Choroid plexus epithelial cell (primary cell): ENCODE data around the gene IGFBPL1.
A peak's percentile ranks its signal among the peaks of the same experiment; 100 is the strongest.

ENCODE experiments used
- DNase-seq: peaks from one replicate; pipeline ENCODE4 v3.0.0-alpha.2; 2010; ENCODE audit warnings: low read depth
- H3K4me3 ChIP-seq: 2 replicates; pipeline ENCODE4 v1.5.1; 2011; ENCODE audit warnings: low read depth, mild to moderate bottlenecking, control low read depth, low read length, moderate library complexity
- TF ChIP-seq, protein P1 (sequence below): conservative IDR thresholded peaks from 2 replicates; pipeline ENCODE4 v1.5.1; 2011; ENCODE audit warnings: low read depth, mild to moderate bottlenecking, control low read depth, inconsistent platforms, low read length, moderate library complexity

The IGFBPL1 gene

DNA sequence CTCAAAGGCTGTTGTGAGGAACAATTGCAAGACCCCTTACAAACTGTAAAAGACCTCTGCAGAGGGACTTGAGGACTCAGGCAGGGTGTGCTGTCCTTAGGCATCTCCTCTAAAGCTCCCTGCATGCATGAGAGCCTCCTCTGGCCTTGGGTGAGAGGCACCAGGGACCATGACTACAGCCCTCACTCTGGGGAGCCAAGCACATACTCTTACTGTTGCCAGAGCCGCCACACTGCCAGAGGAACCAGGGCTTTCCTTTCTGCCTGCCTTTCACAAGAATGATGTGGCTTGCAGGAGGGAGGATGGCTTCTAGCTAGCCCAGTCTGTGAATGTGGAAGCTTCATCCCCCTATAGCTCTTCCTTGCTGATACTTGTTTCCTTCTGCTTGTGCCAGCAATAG is 5.9 kb downstream of the IGFBPL1 start:
- TF ChIP-seq, protein P1, sequence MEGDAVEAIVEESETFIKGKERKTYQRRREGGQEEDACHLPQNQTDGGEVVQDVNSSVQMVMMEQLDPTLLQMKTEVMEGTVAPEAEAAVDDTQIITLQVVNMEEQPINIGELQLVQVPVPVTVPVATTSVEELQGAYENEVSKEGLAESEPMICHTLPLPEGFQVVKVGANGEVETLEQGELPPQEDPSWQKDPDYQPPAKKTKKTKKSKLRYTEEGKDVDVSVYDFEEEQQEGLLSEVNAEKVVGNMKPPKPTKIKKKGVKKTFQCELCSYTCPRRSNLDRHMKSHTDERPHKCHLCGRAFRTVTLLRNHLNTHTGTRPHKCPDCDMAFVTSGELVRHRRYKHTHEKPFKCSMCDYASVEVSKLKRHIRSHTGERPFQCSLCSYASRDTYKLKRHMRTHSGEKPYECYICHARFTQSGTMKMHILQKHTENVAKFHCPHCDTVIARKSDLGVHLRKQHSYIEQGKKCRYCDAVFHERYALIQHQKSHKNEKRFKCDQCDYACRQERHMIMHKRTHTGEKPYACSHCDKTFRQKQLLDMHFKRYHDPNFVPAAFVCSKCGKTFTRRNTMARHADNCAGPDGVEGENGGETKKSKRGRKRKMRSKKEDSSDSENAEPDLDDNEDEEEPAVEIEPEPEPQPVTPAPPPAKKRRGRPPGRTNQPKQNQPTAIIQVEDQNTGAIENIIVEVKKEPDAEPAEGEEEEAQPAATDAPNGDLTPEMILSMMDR, result no peak
- no peak for DNase-seq
- H3K4me3 ChIP-seq, result no peak overlapping the region

DNA sequence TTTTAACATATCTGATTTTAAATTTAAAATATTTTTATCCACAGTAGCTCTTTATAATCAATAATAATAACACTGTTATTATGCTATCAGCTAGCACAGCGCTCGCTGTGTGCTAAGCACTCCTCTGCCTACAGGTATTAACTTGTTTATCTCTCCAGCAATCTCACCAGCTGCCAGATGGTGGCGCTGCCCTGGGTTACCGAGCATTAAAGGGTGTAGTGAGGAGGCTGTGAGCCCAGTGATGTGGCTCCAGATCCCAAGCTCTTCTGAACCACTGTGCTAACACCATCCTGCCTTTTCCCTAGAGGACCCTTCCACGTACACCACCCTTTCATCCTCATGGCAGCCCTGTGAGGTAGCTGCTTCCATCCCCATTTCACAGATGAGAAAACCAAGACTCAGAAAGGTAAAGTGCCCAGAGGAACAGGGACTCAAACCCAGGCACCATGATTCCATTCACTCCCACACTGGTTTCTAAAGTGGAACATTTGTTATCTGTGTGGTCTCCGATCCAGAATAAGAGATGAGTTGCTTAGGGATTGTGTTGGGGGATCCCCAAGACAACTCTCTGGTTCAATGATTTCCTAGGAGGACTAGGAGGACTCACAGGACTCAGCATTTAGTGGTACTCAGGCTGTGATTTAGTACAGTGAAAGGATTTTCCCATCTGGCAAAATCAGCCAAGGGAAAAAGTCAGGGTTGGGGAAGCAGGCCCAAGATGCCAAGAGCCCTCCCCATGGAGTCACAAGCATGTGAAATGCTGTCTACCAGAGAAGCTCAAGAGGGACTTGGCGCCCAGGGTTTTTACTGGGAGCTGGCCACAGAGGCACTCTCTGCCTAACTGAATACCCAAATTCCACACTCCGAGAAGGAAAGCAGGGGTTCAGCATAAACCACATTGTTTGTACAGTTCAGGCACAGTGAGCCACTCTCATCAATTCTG is 7.0 kb downstream of the IGFBPL1 start:
- TF ChIP-seq, protein P1, result peak; percentile 69
- H3K4me3 ChIP-seq, result no peak overlapping the region
- peak; percentile 23 for DNase-seq

DNA sequence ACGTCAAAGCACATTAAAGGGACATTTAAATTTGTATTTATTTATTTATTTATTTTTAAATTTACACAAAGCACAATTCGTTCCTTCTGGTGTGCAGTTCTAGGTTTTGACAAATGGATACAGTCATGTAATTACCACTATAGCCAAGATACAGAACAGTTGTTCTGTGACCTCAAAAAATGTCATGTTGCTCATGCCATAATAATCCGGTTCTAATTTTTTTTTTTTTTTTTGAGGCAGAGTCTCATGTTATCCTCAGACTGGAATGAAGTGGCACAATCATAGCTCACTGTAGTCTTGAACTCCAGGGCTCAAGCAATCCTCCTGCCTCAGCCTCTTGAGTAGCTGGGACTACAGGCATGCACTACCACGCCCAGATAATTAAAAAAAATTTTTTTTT is 7.8 kb downstream of the IGFBPL1 start:
- DNase-seq, result no peak
- H3K4me3 ChIP-seq, result no peak overlapping the region
- TF ChIP-seq, protein P1, result no peak

DNA sequence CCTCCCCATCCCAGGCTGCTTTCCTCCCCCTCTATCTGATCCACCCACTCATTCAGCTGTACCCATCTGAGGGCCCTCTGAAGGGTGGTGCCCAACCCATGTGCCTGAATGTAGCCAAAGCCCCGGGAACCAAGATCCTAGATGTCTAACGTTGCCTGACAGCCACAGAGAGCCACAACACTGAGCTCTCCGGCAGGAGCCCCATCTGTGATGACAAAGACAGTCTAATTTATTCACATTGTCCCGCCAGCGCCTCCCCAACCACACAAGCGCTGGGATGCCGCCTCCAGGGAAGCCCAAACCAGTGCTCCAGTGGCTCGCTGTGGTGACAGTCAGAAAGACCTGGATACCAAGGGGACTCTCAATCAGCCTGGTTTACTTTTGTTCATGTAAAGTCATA is 8.4 kb downstream of the IGFBPL1 start:
- TF ChIP-seq, protein P1, result no peak
- no peak overlapping the region for H3K4me3 ChIP-seq
- no peak for DNase-seq

DNA sequence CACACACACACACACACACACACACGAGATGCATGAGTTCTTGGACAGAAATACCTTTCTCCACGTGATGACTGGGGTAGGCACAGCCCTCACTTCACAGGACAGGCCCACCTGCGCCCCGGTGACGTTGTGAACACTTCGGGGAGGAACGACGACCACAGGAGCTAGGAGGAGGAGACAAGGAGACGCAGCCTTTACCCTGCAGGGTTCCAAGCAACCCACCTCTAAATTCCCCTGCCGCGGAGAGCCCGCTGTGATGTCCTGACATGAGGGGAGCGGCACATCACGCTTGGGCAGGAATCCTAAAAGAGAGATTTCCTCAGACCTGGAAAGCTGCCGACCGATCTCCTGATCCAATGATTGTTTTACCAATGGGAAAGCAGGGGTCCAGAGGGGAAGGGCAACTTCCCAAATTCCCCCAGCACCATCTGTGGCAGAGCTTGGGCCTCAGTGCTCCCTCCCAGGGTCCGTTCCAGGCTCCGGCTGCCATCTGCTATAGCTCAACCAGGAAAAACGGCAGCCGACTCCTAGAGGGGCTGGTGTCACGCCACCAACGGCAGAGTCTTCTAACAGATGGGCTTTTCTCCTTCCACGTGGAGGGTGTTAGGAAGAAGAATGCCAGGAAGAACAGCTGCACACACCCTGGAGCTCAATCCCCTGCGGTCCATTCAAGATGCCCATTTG is 10.1 kb downstream of the IGFBPL1 start:
- TF ChIP-seq, protein P1, result no peak
- no peak overlapping the region for H3K4me3 ChIP-seq
- DNase-seq, result no peak

DNA sequence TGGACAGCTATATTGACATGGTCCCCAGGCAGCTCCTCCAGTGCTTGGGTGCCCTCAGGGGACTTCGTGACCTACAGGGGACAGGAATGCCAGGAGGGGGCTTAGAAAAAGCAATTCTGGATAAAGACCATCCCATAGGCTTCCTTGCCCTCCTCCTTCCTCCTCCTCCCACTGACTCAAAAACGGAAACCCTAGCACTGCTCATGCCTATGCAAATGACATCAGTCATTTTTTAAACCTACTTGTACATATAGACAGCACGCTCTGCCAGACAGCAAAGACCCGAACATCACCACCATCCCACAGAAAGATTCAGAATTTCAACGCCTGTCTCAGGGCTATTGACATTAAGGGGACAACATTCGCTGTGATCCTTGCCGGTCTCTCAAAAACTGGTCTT is 11.0 kb downstream of the IGFBPL1 start:
- H3K4me3 ChIP-seq, result no peak overlapping the region
- TF ChIP-seq, protein P1, result no peak

DNA sequence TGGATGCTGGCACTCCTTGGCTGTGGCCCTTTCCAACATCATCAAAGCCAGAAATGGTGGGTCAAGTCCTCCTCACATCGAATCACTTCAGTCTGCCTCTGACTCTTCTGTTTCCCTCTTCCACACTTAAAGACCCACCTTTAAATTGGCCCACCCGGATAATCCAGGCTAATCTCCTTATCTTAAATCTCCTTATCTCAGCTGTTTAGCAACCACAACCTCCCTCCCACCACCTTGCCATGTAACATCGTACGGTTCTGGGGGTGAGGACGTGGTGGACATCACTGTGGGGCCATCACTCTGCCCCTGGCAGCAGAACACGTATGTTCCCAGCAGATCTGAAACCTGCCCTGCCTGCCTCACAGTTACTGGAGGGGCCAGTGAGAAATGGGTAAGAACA is 11.5 kb downstream of the IGFBPL1 start:
- DNase-seq, result no peak
- no peak overlapping the region for H3K4me3 ChIP-seq
- TF ChIP-seq, protein P1, result no peak

More for the DNA sequence above, 11.0 kb downstream of the IGFBPL1 start:
- no peak for DNase-seq
